Measurements from ENCODE around the gene USP34. TPM values are rescaled to one million over a fixed set of nuclear protein-coding genes. Genes with fewer than 3 reads are reported as not detected.
A peak's percentile ranks its signal among the peaks of the same experiment; 100 is the strongest.

Gene USP34
- total RNA-seq, 2 experiments from 2014 or later, result 59.4 to 64.2 TPM

GRCh38 chr2:61343141-61343540, 127.7 kb downstream of the USP34 start:
- Mint-ChIP-seq H3K4me1 (peaks cover 10% of the 10 kb centered on the region), H3K9me3 (no peaks in the 10 kb centered on the region), H3K27me3 (no peaks in the 10 kb centered on the region), H3K4me3 (no peak overlapping the region), H3K27ac (no peak overlapping the region), H3K36me3 (peaks cover 32% of the 10 kb centered on the region)
- no peak for DNase-seq

DNA sequence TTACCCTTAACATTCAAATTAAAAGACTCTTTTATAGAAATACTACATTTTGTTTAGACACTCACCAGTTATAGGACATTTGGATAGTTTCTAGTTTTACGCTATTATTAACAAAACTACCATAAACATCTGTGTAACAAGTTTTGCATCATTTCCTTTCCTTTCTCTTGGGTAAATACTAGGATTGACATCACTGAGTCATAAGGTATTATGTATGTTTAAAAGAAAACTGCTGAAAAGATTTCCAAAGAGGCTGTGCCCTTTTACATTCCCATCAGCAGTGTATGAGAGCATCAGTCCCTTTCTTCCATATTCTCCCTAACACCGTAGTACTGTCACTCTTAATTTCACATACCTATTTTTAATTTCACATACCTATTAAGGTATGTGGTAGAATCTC, 130.6 kb downstream of the USP34 start:
- Mint-ChIP-seq H3K36me3 (peaks cover 24% of the 10 kb centered on the region), H3K9me3 (no peaks in the 10 kb centered on the region), H3K27me3 (no peaks in the 10 kb centered on the region), H3K27ac (no peak overlapping the region), H3K4me1 (peaks cover 11% of the 10 kb centered on the region), H3K4me3 (no peak overlapping the region)
- no peak for DNase-seq

DNA sequence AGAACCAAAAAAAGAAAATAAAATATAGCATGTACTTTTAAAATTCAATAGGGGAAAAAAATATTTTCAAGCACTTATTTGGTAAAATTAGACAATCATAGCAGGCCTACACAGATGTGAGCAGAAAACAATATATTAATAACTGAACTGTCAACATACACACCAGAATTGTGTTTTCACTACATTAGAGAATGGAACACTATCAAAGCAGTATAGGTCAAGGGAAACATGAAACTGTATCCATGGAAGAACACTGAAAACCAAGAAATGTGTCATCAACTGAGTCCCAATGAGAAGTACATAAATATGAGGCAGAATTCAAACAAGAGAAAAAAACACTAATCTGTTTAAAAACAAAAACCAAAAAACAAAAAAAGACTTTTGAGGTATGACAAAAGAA, 132.4 kb downstream of the USP34 start:
- no peak overlapping the region for H3K4me3 Mint-ChIP-seq
- H3K27me3 Mint-ChIP-seq, result no peaks in the 10 kb centered on the region
- H3K36me3 Mint-ChIP-seq, result peaks cover 24% of the 10 kb centered on the region
- no peak overlapping the region for H3K27ac Mint-ChIP-seq
- DNase-seq, result no peak
- no peaks in the 10 kb centered on the region for H3K9me3 Mint-ChIP-seq
- peaks cover 16% of the 10 kb centered on the region for H3K4me1 Mint-ChIP-seq

DNA sequence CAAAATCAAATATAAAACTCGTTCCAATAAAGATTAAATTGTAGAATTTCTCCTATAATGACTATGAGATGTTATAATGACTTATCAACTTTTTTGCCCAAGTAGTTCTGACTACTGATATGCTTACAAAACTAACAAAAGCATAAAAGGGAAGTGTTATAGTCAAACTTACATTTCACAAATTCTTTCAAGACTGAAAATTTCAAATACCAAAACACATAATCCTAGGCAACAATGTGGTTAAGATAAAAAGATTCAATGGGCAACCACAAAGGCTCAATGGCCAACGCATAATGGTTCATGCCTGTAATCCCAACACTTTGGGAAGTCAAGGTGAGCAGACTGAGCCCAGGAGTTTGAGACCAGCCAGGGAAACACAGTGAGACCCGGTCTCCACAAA, 135.7 kb downstream of the USP34 start:
- no peak for DNase-seq
- no peaks in the 10 kb centered on the region for H3K9me3 Mint-ChIP-seq
- no peak overlapping the region for H3K4me3 Mint-ChIP-seq
- H3K27ac Mint-ChIP-seq, result no peak overlapping the region
- H3K27me3 Mint-ChIP-seq, result no peaks in the 10 kb centered on the region
- H3K36me3 Mint-ChIP-seq, result peaks cover 19% of the 10 kb centered on the region
- peaks cover 10% of the 10 kb centered on the region for H3K4me1 Mint-ChIP-seq

- H3K9me3 Mint-ChIP-seq, result no peaks in the 10 kb centered on the region
- no peak overlapping the region for H3K4me3 Mint-ChIP-seq
- H3K27ac Mint-ChIP-seq, result no peak overlapping the region
- no peaks in the 10 kb centered on the region for H3K27me3 Mint-ChIP-seq
- peaks cover 21% of the 10 kb centered on the region for H3K36me3 Mint-ChIP-seq
- peaks cover 9% of the 10 kb centered on the region for H3K4me1 Mint-ChIP-seq
- no peak for DNase-seq
Observed at GRCh38 chr2:61334466-61334865, 136.4 kb downstream of the USP34 start.

- H3K4me1 Mint-ChIP-seq, result peaks cover 18% of the 10 kb centered on the region
- H3K36me3 Mint-ChIP-seq, result peaks cover 22% of the 10 kb centered on the region
- H3K9me3 Mint-ChIP-seq, result no peaks in the 10 kb centered on the region
- H3K4me3 Mint-ChIP-seq, result no peak overlapping the region
- H3K27me3 Mint-ChIP-seq, result no peaks in the 10 kb centered on the region
- no peak for DNase-seq
- H3K27ac Mint-ChIP-seq, result peak overlapping the region; percentile 59
Observed at GRCh38 chr2:61328707-61329251, 142.1 kb downstream of the USP34 start.

DNA sequence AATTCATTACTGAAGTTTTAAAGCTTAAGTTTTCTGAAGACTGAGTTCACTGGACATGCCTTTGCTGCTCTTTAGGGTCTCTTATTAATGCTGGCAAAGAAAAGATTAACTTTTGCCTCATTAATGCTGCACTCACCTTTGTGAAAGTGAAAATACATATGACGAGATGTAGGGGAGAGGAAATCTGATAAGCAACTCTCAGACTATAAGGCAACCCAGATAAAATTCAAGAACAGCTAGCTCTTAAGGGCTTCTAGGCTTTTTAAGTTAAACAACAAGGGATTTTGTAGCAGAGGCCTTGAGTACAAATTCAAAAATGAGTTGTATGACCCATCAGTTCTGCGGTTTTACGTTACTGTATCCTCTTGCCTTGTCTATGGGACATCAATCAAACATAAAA, 143.7 kb downstream of the USP34 start:
- Mint-ChIP-seq H3K27me3 (no peaks in the 10 kb centered on the region), H3K9me3 (no peaks in the 10 kb centered on the region), H3K4me1 (peaks cover 18% of the 10 kb centered on the region), H3K36me3 (peaks cover 16% of the 10 kb centered on the region), H3K27ac (no peak overlapping the region), H3K4me3 (no peak overlapping the region)
- no peak for DNase-seq

GRCh38 chr2:61326423-61326822, 144.5 kb downstream of the USP34 start:
- Mint-ChIP-seq H3K9me3 (no peaks in the 10 kb centered on the region), H3K4me1 (peaks cover 18% of the 10 kb centered on the region), H3K27me3 (no peaks in the 10 kb centered on the region), H3K27ac (no peak overlapping the region), H3K4me3 (no peak overlapping the region), H3K36me3 (peaks cover 19% of the 10 kb centered on the region)
- DNase-seq, result no peak

DNA sequence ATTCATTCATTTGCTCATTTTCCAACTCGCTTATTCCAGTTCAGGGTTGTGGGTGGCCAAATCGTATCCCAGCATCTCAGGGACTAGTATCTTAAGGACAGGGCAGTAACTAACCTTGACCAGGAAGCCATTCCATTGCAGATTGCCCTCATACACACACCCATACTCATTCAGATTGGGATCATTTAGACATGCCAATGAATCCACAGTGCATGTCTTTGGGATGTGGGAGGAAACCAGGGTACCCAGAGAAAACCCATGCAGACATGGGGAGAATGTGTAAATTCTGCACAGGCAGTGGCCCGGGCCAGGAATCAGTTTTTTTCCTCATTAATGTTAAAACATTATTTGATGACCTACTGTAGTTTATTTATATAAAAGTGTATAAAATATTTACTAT, 150.7 kb downstream of the USP34 start:
- no peaks in the 10 kb centered on the region for H3K27me3 Mint-ChIP-seq
- H3K36me3 Mint-ChIP-seq, result peaks cover 9% of the 10 kb centered on the region
- no peaks in the 10 kb centered on the region for H3K4me1 Mint-ChIP-seq
- no peaks in the 10 kb centered on the region for H3K9me3 Mint-ChIP-seq
- no peak for DNase-seq
- no peak overlapping the region for H3K27ac Mint-ChIP-seq
- H3K4me3 Mint-ChIP-seq, result no peak overlapping the region

DNA sequence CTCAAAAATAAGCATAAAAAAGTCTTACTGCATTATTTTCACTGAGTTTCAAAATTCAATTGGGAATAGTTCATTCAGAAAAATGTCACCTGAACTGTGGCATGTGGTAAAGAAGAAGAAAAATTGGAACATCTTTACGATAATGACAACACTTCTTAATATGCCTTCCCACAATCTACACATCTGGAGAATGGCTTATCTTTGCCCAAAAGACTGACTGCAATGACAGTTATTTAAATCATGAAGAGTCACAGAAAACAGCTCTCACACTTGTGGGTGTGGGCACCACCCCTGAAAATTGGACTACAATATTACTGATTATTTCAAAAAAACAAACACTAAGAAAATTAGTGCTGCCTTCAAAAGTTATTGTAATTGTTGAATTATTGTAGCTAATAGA, 152.3 kb downstream of the USP34 start:
- Mint-ChIP-seq H3K27ac (no peak overlapping the region), H3K36me3 (peaks cover 7% of the 10 kb centered on the region), H3K4me1 (peaks cover 6% of the 10 kb centered on the region), H3K27me3 (no peaks in the 10 kb centered on the region), H3K9me3 (no peaks in the 10 kb centered on the region), H3K4me3 (no peak overlapping the region)
- DNase-seq, result no peak

DNA sequence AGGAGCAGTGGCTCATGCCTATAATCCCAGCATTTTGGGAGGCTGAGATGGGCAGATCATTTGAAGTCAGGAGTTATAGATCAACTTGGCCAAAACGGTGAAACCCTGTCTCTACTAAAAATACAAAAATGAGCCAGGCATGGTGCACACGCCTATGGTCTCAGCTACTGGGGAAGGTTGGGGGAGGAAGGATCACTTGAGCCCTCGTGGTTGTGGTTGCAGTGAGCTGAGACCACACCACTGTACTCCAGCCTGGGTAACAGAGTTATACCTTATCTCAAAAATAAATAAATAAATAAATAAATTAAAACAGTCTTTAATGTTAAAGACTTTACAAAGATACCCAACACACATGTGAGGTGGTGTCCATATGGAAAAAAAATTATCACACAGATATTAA, 174.9 kb downstream of the USP34 start:
- DNase-seq, result no peak
- Mint-ChIP-seq H3K36me3 (peaks cover 29% of the 10 kb centered on the region), H3K4me3 (no peak overlapping the region), H3K27me3 (no peaks in the 10 kb centered on the region), H3K27ac (no peak overlapping the region), H3K9me3 (no peaks in the 10 kb centered on the region), H3K4me1 (peaks cover 5% of the 10 kb centered on the region)

- no peak for DNase-seq
- Mint-ChIP-seq H3K9me3 (no peaks in the 10 kb centered on the region), H3K27ac (no peak overlapping the region), H3K4me1 (peaks cover 9% of the 10 kb centered on the region), H3K27me3 (no peaks in the 10 kb centered on the region), H3K36me3 (peaks cover 28% of the 10 kb centered on the region), H3K4me3 (no peak overlapping the region)
Observed at GRCh38 chr2:61291851-61292575, 178.9 kb downstream of the USP34 start.

- H3K9me3 Mint-ChIP-seq, result no peaks in the 10 kb centered on the region
- H3K36me3 Mint-ChIP-seq, result peaks cover 21% of the 10 kb centered on the region
- no peaks in the 10 kb centered on the region for H3K27me3 Mint-ChIP-seq
- no peak overlapping the region for H3K4me3 Mint-ChIP-seq
- H3K27ac Mint-ChIP-seq, result peak overlapping the region; percentile 36
- DNase-seq, result no peak
- peaks cover 11% of the 10 kb centered on the region for H3K4me1 Mint-ChIP-seq
Observed at GRCh38 chr2:61288070-61288841, 182.6 kb downstream of the USP34 start.

DNA sequence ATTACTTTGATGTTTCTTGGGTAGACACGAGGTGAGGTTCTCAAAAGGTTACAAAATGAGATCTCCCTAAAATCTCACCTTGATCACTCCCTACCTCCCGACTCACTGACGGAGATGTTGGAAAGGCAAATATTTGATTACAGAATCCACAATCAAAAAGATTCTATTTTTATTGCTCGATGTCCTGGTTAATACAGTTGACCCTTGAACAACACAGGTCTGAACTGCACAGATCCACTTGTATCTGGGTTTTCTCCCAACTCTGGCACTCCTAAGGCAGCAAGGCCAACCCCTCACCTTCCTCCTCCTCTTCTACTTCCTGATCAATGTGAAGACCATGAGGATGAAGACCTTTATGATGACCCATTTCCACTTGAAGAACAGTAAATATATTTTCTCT, 183.6 kb downstream of the USP34 start:
- DNase-seq, result no peak
- H3K27ac Mint-ChIP-seq, result peak overlapping the region; percentile 26
- no peaks in the 10 kb centered on the region for H3K9me3 Mint-ChIP-seq
- no peaks in the 10 kb centered on the region for H3K27me3 Mint-ChIP-seq
- peaks cover 11% of the 10 kb centered on the region for H3K4me1 Mint-ChIP-seq
- H3K4me3 Mint-ChIP-seq, result no peak overlapping the region
- H3K36me3 Mint-ChIP-seq, result peaks cover 18% of the 10 kb centered on the region

DNA sequence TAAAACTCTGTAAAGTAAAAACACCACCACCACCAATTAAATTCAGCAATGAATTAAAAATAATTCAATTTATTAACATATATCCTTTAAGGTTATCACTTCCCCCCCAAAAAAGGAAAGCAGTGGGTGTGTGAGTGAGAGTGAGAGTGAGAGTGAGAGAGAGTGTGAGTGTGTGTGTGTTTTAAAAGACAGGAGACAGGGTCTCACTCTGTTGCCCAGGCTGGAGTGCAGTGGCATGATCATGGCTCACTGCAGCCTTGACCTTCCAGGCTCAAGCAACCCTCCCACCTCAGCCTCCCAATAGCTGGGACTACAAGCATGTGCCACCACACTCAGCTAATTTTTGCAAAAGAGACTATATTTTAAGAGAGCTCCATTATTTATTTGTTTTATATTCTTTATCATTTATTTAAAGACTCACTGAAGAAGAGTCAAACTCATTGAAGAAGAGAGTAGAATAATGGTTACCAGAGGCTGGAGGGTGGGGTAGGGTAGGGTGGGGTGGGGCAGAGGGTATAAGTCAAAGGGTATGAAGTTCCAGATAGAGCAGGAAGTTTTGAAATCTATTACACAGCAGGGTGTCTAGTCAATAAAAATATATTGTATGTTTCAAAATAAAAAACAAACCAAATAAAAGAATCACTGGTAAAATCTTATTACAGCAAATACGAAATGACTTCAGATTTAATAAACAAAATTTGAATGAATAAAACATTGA, 187.3 kb downstream of the USP34 start:
- Mint-ChIP-seq H3K27me3 (no peaks in the 10 kb centered on the region), H3K9me3 (no peaks in the 10 kb centered on the region), H3K27ac (no peak overlapping the region), H3K4me3 (no peak overlapping the region), H3K4me1 (peaks cover 2% of the 10 kb centered on the region), H3K36me3 (peaks cover 10% of the 10 kb centered on the region)
- DNase-seq, result no peak

Measured in activated naive CD8-positive, alpha-beta T cell treated with anti-CD3 and anti-CD28 coated beads for 36 hours (primary cell).